ENCODE measurements around the gene COL5A1.

The COL5A1 gene

DNA sequence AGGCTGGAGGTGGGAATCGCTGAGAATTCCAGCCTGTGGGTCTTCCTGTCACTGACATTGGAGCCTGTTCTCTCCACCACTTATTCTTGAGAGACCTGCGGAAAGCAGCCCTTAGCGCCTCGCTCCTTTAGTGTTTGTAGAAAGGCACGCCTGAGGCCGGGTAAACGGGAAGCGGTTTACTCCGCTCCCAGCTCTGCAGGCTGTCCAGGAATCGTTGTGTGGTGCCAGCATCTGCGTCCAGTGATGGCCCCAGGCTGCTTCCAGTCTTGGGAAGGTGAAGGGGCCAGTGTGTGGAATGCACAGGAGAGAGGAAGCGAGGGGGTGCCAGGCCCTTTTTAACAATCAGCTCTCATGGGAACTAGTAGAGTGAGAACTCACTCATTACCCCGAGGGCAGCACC lies 194.4 kb downstream of the COL5A1 start:
- Histone ChIP-seq H3K4me3 (ENCODE audit: low read depth in 1 of 2, low read length in 2 of 2) (no peak overlapping the region), H3K27ac (ENCODE audit: low read length) (no peak overlapping the region), H3K79me2 (ENCODE audit: insufficient read depth, low read length) (no peaks in the 10 kb centered on the region), H3K4me1 (ENCODE audit: insufficient read depth, low read length) (no peaks in the 10 kb centered on the region), H3K9me3 (ENCODE audit: insufficient read depth, low read length, severe bottlenecking) (no peaks in the 10 kb centered on the region), H3K9ac (ENCODE audit: low read depth, low read length) (no peak overlapping the region), H3K4me2 (ENCODE audit: insufficient read depth, low read length) (no peak overlapping the region), H3K27me3 (ENCODE audit: insufficient read depth, low read length, poor library complexity) (no peaks in the 10 kb centered on the region), H4K20me1 (ENCODE audit: insufficient read depth, low read length) (no peaks in the 10 kb centered on the region), H3K36me3 (ENCODE audit: insufficient read depth, low read length) (no peaks in the 10 kb centered on the region), H2AFZ (ENCODE audit: low read depth, low read length) (no peak overlapping the region)
- no peak for ATAC-seq (ENCODE audit: insufficient read depth, low read depth)
- DNase-seq: no peak
- TF ChIP-seq, protein P1, sequence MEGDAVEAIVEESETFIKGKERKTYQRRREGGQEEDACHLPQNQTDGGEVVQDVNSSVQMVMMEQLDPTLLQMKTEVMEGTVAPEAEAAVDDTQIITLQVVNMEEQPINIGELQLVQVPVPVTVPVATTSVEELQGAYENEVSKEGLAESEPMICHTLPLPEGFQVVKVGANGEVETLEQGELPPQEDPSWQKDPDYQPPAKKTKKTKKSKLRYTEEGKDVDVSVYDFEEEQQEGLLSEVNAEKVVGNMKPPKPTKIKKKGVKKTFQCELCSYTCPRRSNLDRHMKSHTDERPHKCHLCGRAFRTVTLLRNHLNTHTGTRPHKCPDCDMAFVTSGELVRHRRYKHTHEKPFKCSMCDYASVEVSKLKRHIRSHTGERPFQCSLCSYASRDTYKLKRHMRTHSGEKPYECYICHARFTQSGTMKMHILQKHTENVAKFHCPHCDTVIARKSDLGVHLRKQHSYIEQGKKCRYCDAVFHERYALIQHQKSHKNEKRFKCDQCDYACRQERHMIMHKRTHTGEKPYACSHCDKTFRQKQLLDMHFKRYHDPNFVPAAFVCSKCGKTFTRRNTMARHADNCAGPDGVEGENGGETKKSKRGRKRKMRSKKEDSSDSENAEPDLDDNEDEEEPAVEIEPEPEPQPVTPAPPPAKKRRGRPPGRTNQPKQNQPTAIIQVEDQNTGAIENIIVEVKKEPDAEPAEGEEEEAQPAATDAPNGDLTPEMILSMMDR (IDR thresholded peaks at IDR 0.05; ENCODE audit: borderline replicate concordance, extremely low read depth, low read length, poor library complexity, severe bottlenecking): no peak
- TF ChIP-seq EZH2 (IDR thresholded peaks at IDR 0.05; ENCODE audit: borderline replicate concordance, low read depth, low read length, severe bottlenecking): no peak

DNA sequence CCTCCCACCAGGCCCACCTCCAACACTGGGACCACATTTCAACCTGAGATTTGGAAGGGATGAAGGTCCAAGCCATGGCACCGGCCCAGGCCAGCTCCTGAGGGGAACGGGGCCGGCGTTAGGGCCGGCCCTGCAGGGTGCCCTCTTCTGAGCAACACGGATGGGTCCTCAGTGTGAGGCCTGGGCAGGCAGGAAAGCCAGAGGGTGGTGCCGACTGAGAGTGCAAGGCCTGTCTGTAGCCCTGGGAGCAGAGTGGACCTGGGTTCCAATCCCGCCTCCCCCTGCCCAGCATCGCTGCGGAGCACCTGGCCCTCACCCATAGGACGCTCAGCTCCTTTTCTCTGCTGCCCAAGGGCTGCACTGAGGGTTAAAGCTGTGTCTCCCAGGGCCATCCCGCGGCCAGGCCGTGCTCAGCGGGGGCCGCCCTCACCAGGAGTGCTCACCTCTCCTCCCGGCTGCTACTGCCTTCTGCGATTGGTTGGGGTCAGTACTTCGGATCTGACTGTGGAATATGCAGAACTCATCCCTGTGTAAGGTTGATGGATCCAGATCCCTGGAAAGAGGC lies 194.9 kb downstream of the COL5A1 start:
- no peaks in the 10 kb centered on the region for H3K4me1 ChIP-seq (ENCODE audit: insufficient read depth, low read length)
- H3K4me2 ChIP-seq (ENCODE audit: insufficient read depth, low read length): no peak overlapping the region
- no peak overlapping the region for H2AFZ ChIP-seq (ENCODE audit: low read depth, low read length)
- H3K27ac ChIP-seq (ENCODE audit: low read length): no peak overlapping the region
- TF ChIP-seq, protein P1 (IDR thresholded peaks at IDR 0.05; ENCODE audit: borderline replicate concordance, extremely low read depth, low read length, poor library complexity, severe bottlenecking): no peak
- TF ChIP-seq EZH2 (IDR thresholded peaks at IDR 0.05; ENCODE audit: borderline replicate concordance, low read depth, low read length, severe bottlenecking): no peak
- H4K20me1 ChIP-seq (ENCODE audit: insufficient read depth, low read length): no peaks in the 10 kb centered on the region
- no peaks in the 10 kb centered on the region for H3K36me3 ChIP-seq (ENCODE audit: insufficient read depth, low read length)
- DNase-seq (no peak), ATAC-seq (ENCODE audit: insufficient read depth, low read depth) (no peak)
- no peak overlapping the region for H3K9ac ChIP-seq (ENCODE audit: low read depth, low read length)
- no peaks in the 10 kb centered on the region for H3K27me3 ChIP-seq (ENCODE audit: insufficient read depth, low read length, poor library complexity)
- no peak overlapping the region for H3K4me3 ChIP-seq (ENCODE audit: low read depth in 1 of 2, low read length in 2 of 2)
- no peaks in the 10 kb centered on the region for H3K79me2 ChIP-seq (ENCODE audit: insufficient read depth, low read length)
- H3K9me3 ChIP-seq (ENCODE audit: insufficient read depth, low read length, severe bottlenecking): no peaks in the 10 kb centered on the region

DNA sequence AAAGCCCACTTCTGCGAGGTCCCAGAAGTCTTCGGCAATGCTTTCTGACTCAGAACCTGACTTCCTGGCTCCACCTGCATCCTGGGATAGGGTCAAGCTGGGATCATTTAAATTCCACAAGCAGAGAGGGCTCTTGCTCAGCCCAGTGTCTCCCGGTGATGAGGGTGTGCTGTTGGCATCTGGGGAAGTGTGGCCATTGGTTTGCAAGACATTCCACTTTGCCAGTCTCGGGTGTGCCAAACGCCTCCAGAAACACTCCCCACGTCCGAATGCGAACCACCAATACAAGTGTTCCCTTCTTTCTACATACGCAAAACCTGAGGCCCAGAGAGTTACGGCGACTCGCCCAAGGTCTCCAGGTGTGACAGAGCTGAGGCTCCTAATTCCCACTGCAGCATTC lies 195.9 kb downstream of the COL5A1 start:
- H3K79me2 ChIP-seq (ENCODE audit: insufficient read depth, low read length): no peaks in the 10 kb centered on the region
- H2AFZ ChIP-seq (ENCODE audit: low read depth, low read length): no peak overlapping the region
- no peak overlapping the region for H3K9ac ChIP-seq (ENCODE audit: low read depth, low read length)
- no peak overlapping the region for H3K27ac ChIP-seq (ENCODE audit: low read length)
- DNase-seq (no peak), ATAC-seq (ENCODE audit: insufficient read depth, low read depth) (no peak)
- no peak for TF ChIP-seq EZH2 (IDR thresholded peaks at IDR 0.05; ENCODE audit: borderline replicate concordance, low read depth, low read length, severe bottlenecking)
- TF ChIP-seq, protein P1 (IDR thresholded peaks at IDR 0.05; ENCODE audit: borderline replicate concordance, extremely low read depth, low read length, poor library complexity, severe bottlenecking): no peak
- H3K27me3 ChIP-seq (ENCODE audit: insufficient read depth, low read length, poor library complexity): no peaks in the 10 kb centered on the region
- no peaks in the 10 kb centered on the region for H3K36me3 ChIP-seq (ENCODE audit: insufficient read depth, low read length)
- no peak overlapping the region for H3K4me3 ChIP-seq (ENCODE audit: low read depth in 1 of 2, low read length in 2 of 2)
- no peak overlapping the region for H3K4me2 ChIP-seq (ENCODE audit: insufficient read depth, low read length)
- no peaks in the 10 kb centered on the region for H4K20me1 ChIP-seq (ENCODE audit: insufficient read depth, low read length)
- no peaks in the 10 kb centered on the region for H3K9me3 ChIP-seq (ENCODE audit: insufficient read depth, low read length, severe bottlenecking)
- H3K4me1 ChIP-seq (ENCODE audit: insufficient read depth, low read length): no peaks in the 10 kb centered on the region

Data from DND-41 (cell line).